Endothelial cell of hepatic sinusoid (primary cell): ENCODE measurements around the gene ABCC8.

Source experiments
- in situ Hi-C: cut with HindIII; loops from 2 replicates; pipeline ENCODE4 v1.10.0; 2017; ENCODE audit warnings: low sequenced_read_pairs

ABCC8 gene

GRCh38 chr11:17389211-17389956, 87.3 kb downstream of the ABCC8 start:
- in situ Hi-C loops = no loop called here

DNA sequence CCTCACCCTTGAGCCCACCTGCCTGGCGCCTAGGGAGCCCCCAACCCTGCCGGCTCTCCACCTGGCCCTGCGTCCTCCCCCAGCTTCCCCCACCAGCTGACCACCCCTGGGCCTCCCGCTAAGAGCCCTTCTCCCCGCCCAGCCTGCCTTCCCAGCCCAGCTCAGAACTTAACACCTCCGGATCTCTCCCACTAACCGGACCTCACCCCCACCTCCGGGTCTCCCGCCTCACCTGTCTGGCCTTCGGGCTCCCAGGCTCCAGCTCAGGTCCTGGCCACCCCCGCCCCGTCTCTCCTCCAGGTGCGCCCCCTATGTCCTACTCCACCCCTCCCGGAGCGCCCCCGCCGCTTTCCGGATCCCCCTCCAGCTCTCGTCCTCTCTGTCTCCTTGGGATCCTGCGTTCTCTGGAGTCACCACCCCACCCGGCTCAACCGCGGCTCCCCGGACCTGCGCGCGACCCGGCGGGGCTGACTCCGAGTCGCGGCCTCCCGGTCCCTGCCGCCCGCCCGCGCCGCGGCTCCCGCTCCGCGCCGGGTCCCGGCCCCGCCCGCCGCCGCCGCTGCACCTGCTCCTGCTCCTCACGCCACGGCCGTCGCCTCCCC, 87.9 kb downstream of the ABCC8 start, which contains the start of gene KCNJ11:
TSS of gene KCNJ11 (minus strand) at position 51 of the 602 bp plus-strand sequence. CDS start 568 bp downstream, outside the sequence.
- in situ Hi-C loops = no loop called here

- in situ Hi-C loops = no loop called here
Measured at GRCh38 chr11:17387811-17388210, 88.8 kb downstream of the ABCC8 start.

GRCh38 chr11:17387254-17387653, 89.4 kb downstream of the ABCC8 start:
- in situ Hi-C loops = no loop called here

DNA sequence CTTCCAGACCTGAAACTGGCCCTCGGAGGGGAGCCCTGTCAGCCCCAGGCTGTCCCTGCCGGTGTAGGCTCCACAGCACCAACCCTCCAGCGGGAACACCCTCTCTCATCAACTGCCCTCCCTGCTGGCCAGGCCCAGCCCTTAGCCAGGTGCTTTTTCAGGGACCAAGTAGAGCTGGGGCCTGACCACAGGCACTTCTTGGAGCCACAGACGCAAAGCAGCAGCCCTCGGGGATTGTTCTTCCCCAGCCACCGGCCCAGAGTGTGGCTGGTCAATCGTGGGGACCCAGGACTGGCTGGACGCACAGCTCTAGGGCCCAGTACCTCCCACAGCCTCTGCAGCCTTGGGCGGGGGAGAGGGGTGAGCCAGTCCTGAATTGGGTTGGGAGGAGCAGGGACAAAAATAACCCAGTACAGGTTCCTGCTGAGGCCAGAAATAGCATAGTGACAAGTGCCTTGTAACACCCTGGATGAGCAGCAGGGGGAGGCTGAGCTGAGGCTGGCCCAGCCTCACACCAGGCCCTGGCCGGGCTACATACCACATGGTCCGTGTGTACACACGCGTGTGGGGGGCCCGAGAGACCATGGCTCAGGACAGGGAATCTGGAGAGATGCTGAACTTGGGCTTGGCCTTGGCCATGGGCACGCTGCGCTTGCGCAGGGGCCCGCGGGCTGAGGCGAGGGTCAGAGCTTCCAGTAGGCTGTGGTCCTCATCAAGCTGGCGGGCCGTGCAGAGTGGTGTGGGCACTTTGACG, 90.1 kb downstream of the ABCC8 start:
- in situ Hi-C loops = no loop called here

DNA sequence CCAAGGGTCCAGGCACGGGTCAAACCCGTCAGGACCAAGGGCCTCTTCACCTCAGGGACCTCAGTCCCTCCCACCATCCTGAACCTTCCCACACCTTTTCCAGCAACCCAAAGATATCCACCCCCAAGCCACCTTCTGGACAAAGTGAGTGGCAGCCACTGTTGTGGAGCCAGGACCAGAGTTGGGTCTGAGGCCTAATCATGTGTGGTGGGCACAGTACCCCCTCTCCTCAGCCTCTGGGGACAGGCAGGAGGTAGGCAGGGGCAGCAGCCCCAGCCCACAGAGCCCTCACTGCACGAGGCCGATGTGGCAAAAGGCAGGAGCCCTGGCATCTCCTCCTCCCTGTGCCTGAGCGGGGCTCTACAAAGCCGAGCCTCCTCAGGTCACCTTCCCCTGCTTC, 90.7 kb downstream of the ABCC8 start:
- in situ Hi-C loops = no loop called here

- in situ Hi-C loops = no loop called here
Measured at GRCh38 chr11:17385492-17385891, 91.2 kb downstream of the ABCC8 start.

- in situ Hi-C loops = no loop called here
Measured at GRCh38 chr11:17384002-17384511, 92.6 kb downstream of the ABCC8 start.

GRCh38 chr11:17383461-17383860, 93.2 kb downstream of the ABCC8 start:
- in situ Hi-C loops = no loop called here

GRCh38 chr11:17382046-17382728, 94.5 kb downstream of the ABCC8 start:
- in situ Hi-C loops = no loop called here

GRCh38 chr11:17381156-17381555, 95.5 kb downstream of the ABCC8 start:
- in situ Hi-C loops = no loop called here

GRCh38 chr11:17379383-17380180, 97.1 kb downstream of the ABCC8 start:
- in situ Hi-C loops = no loop called here

DNA sequence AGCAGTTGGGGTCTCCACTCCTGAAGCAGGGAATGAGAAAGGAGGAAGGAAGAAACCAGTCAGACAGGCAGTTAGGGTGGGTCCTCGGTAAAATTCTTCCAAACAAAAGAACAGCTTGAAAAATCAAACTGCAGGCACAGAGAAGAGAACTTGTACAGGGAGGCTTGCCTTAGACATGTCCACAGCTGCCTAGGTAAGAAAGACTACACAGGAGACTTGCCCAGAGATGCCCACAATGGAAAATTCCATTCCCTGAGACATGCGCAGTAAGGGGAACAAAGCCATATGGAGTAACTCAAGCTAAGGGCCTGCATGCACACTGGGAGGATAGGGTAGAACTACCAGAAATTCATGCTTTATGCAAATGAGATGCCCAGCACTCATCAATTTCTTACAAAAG, 98.0 kb downstream of the ABCC8 start:
- in situ Hi-C loops = no loop called here

DNA sequence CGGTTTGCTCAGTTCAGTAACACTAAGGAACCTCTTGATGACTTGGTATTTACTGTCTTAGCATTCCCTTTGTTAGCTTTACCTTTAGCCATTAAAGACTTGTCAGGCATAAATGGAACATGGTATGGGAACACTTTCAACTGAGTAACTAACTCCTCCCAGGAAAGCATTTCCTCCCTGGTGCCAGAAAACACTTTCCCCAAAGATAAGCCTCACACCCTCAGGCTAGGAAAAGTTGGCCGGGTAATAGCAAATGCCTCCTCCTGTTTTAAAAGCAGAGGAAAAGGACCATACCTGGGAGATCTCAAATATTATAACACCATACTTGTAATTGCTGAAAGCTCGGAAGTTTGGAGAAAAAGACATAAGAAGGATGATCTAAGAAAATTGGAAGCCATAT, 100.2 kb downstream of the ABCC8 start:
- in situ Hi-C loops = no loop called here

GRCh38 chr11:17375547-17375946, 101.1 kb downstream of the ABCC8 start:
- in situ Hi-C loops = no loop called here

DNA sequence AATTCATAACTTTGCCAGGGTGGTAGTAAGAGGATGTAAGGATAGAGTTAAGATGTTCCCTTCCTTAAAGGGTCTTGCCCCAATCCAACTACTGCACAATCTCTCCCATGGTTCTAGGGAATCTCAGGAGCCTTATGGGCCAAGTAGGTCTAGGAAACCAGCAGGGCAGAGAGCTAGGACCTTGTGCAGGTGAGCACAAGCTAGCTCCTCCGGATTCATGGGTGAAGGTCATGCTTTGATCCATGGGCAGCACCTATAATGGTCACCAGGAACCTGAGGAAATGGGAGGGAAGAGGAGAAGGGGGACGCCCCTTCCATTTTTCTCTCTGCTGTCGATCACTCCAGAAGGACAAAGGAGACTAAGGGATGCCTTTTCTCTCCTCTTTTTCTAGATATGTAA, 105.0 kb downstream of the ABCC8 start:
- in situ Hi-C loops = no loop called here

DNA sequence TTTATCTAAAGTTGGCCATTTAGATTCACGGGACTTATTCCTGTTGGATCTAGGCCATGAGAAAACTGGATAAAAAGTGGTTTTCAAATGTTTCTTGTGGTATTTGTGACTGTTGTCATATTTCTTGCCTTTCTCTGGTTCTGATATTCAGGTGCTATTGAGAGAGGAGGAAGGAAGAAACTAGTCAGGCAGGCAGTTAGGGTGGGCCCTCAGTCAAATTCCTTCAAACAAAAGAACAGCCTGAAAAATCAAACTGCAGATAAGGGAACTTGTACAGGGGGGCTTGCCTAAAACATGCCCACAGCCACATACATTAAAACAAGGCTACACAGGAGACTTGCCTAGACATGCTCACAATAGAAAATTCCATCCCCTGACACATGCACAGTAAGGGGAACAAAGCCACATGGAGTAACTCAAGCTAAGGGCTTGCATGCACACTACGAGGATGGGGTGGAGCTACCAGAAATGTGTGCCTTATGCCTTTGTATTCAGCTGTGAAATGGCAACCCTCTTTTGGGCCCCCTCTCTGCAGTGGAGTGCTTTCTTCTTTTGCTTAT, 106.9 kb downstream of the ABCC8 start:
- in situ Hi-C loops = no loop called here

- in situ Hi-C loops = no loop called here
Measured at GRCh38 chr11:17369094-17369493, 107.6 kb downstream of the ABCC8 start.

DNA sequence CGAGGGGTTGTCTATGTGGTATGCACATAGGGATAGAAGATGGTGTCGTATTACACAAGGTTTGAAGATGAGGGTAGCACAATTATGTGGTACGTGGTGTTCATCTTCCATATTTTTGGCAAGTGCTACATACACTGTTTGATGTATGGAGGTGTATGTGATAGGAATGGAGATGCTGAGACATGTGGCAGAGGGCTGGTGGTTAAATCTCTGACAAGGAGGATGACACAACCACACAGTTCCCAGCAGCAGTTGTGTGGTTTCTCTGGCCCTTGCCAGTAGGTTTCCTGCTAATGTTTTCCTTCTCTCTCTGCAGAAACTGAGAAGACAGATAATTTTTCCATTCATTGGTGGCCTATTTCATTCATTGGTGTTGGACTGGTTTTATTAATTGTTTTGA, 108.1 kb downstream of the ABCC8 start:
- in situ Hi-C loops = no loop called here

GRCh38 chr11:17366495-17366894, 110.2 kb downstream of the ABCC8 start:
- in situ Hi-C loops = no loop called here
